Naive thymus-derived CD4-positive, alpha-beta T cell (primary cell): ENCODE data around the gene PXDC1. TPM values are rescaled to one million over a fixed set of nuclear protein-coding genes. Genes with fewer than 3 reads are reported as not detected.

ENCODE experiments used
- ATAC-seq: fragments of 150-1000 bp; cut with Tn5 transposase; 2 replicates; pipeline ENCODE4 v1.10.0; 2021; ENCODE audit warnings: mild to moderate bottlenecking, moderate library complexity
- CTCF ChIA-PET: fragments of 350-600 bp; sonication (Branson Sonifier 250); formaldehyde crosslinking; loops from one replicate; lab custom pipeline; 2021; ENCODE audit warnings: antibody characterized with exemption; lab: Charles Lee
- POLR2A ChIA-PET: fragments of 350-600 bp; sonication (Branson Sonifier 250); formaldehyde crosslinking; loops from one replicate; lab custom pipeline; 2021; ENCODE audit warnings: antibody characterized with exemption, inconsistent platforms; lab: Charles Lee
- DNase-seq, 9 donors: peaks; one replicate each; pipeline versions ENCODE4 v3.0.0 to v3.0.0-alpha.2; 2020 to 2022; ENCODE audit warnings: mixed read lengths in 1 of 9
- H3K27ac ChIP-seq: one replicate; pipeline ENCODE4 v1.7.0; 2013; ENCODE audit warnings: mild to moderate bottlenecking, low read depth, low read length, moderate library complexity
- H3K27me3 ChIP-seq, 2 donors: one replicate each; pipeline ENCODE4 v1.7.0; 2013; ENCODE audit warnings: low read length in 2 of 2, mild to moderate bottlenecking in 2 of 2, moderate library complexity in 2 of 2; ENCODE audit not compliant: control insufficient read depth in 2 of 2, insufficient read depth in 2 of 2
- H3K36me3 ChIP-seq, 3 experiments: 1 replicate in 2 of 3; 2 replicates in 1 of 3; pipeline ENCODE4 v1.7.0; 2013; ENCODE audit warnings: low read length in 3 of 3, mild to moderate bottlenecking in 3 of 3, moderate library complexity in 1 of 3; ENCODE audit not compliant: insufficient read depth in 3 of 3, control insufficient read depth in 2 of 3
- H3K4me1 ChIP-seq, 2 donors: one replicate each; pipeline ENCODE4 v1.7.0; 2013; ENCODE audit warnings: low read length in 2 of 2, mild to moderate bottlenecking in 2 of 2, moderate library complexity in 1 of 2; ENCODE audit not compliant: control insufficient read depth in 2 of 2, insufficient read depth in 2 of 2
- H3K4me3 ChIP-seq: 2 replicates; pipeline ENCODE4 v1.7.0; 2013; ENCODE audit warnings: mild to moderate bottlenecking, low read length
- H3K9me3 ChIP-seq, 3 experiments: 1 replicate in 2 of 3; 2 replicates in 1 of 3; pipeline ENCODE4 v1.7.0; 2013; ENCODE audit warnings: low read length in 3 of 3; ENCODE audit not compliant: control insufficient read depth in 2 of 3
- H3K27ac Mint-ChIP-seq, 9 donors: one replicate each; pipeline ENCODE4 v1.8.0; 2020 to 2022; ENCODE audit warnings: mixed read lengths in 9 of 9, mild to moderate bottlenecking in 8 of 9, moderate library complexity in 5 of 9, inconsistent platforms in 2 of 9
- H3K27me3 Mint-ChIP-seq, 5 donors: one replicate each; pipeline ENCODE4 v1.8.0; 2021 to 2022; ENCODE audit warnings: mixed read lengths in 5 of 5, mild to moderate bottlenecking in 1 of 5
- H3K36me3 Mint-ChIP-seq, 5 donors: one replicate each; pipeline ENCODE4 v1.8.0; 2020 to 2022; ENCODE audit warnings: mixed read lengths in 5 of 5, mild to moderate bottlenecking in 3 of 5, inconsistent platforms in 1 of 5
- H3K4me1 Mint-ChIP-seq, 7 donors: one replicate each; pipeline ENCODE4 v1.8.0; 2020 to 2022; ENCODE audit warnings: mixed read lengths in 7 of 7, mild to moderate bottlenecking in 3 of 7, inconsistent platforms in 1 of 7
- H3K4me3 Mint-ChIP-seq, 10 donors: one replicate each; pipeline ENCODE4 v1.8.0; 2020 to 2022; ENCODE audit warnings: mild to moderate bottlenecking in 10 of 10, mixed read lengths in 10 of 10, moderate library complexity in 6 of 10, inconsistent platforms in 2 of 10
- H3K9me3 Mint-ChIP-seq, 11 donors: one replicate each; pipeline ENCODE4 v1.8.0; 2020 to 2022; ENCODE audit warnings: mixed read lengths in 11 of 11, mild to moderate bottlenecking in 4 of 11, inconsistent platforms in 1 of 11, moderate library complexity in 1 of 11
- intact Hi-C, 2 donors: fragments of 100-400 bp; cut with micrococcal nuclease; formaldehyde crosslinking; loops; one replicate each; pipeline ENCODE4 v1.15.1; 2023
- polyA plus RNA-seq, 2 donors: library from polyadenylated mRNA; unstranded; fragments of 300-500 nt; fragmentation: Illumina TruSeq; gene quantifications; one replicate each; pipeline ENCODE4 v1.2.3, GENCODE V29; 2021
- total RNA-seq, 6 experiments: library from RNA in 5 of 6; stranded (reverse) in 5 of 6; gene quantifications; 1 replicate in 5 of 6; 2 replicates in 1 of 6; pipeline ENCODE4 v1.2.3 and lab custom pipeline; 2021 to 2026

Gene PXDC1
- total and polyA plus RNA-seq, 7 experiments from 2014 or later = 0.29 to 0.68 (median 0.39) TPM; not detected in 2

- Mint-ChIP-seq H3K27ac (no peak overlapping the region), H3K4me1 (peaks cover 0 to 14% (median 10%) of the 10 kb centered on the region in 7 donors), H3K27me3 (peaks cover 21 to 39% (median 24%) of the 10 kb centered on the region in 5 donors), H3K4me3 (no peak overlapping the region), H3K9me3 (no peaks in the 10 kb centered on the region), H3K36me3 (no peaks in the 10 kb centered on the region)
- no peaks in the 10 kb centered on the region for H3K9me3 ChIP-seq
- intact Hi-C loops = no loop called here
- ChIA-PET CTCF (interaction anchor here (0.8 to 3.3 kb wide), 3 partner anchors 17 to 227 kb away, joined by 3 to 15 read pairs (median 4); no protein-coding TSS in a partner anchor), POLR2A (no interaction called here)
- H3K36me3 ChIP-seq = no peaks in the 10 kb centered on the region
- H3K27ac ChIP-seq = no peak overlapping the region
- no peaks in the 10 kb centered on the region for H3K27me3 ChIP-seq
- H3K4me1 ChIP-seq = peaks cover 0 to 5% of the 10 kb centered on the region in 2 donors
- no peak for DNase-seq
- no peak for ATAC-seq
- H3K4me3 ChIP-seq = no peak overlapping the region
These were observed 4.3 kb downstream of the PXDC1 start for GRCh38 chr6:3747100-3747737.

GRCh38 chr6:3746696-3747095 lies 4.8 kb downstream of the PXDC1 start:
- peaks cover 0 to 5% of the 10 kb centered on the region in 2 donors for H3K4me1 ChIP-seq
- no peak overlapping the region for H3K4me3 ChIP-seq
- H3K27me3 ChIP-seq = no peaks in the 10 kb centered on the region
- POLR2A ChIA-PET = no interaction called here
- intact Hi-C loops = no loop called here
- H3K36me3 ChIP-seq = no peaks in the 10 kb centered on the region
- no peaks in the 10 kb centered on the region for H3K9me3 ChIP-seq
- H3K4me1 Mint-ChIP-seq = peaks cover 0 to 17% (median 12%) of the 10 kb centered on the region in 7 donors
- H3K36me3 Mint-ChIP-seq = no peaks in the 10 kb centered on the region
- no peak overlapping the region for H3K27ac ChIP-seq
- ATAC-seq = no peak
- H3K27me3 Mint-ChIP-seq = peaks cover 22 to 43% (median 30%) of the 10 kb centered on the region in 5 donors
- no peaks in the 10 kb centered on the region for H3K9me3 Mint-ChIP-seq
- DNase-seq = no peak
- CTCF ChIA-PET = interaction anchor here (0.8 kb wide), 1 partner anchor 17 kb away, joined by 4 read pairs; no protein-coding TSS in a partner anchor
- no peak overlapping the region for H3K27ac Mint-ChIP-seq
- H3K4me3 Mint-ChIP-seq = no peak overlapping the region

- no peaks in the 10 kb centered on the region for H3K9me3 ChIP-seq
- H3K4me1 Mint-ChIP-seq = peaks cover 0 to 17% (median 12%) of the 10 kb centered on the region in 7 donors
These were observed 5.3 kb downstream of the PXDC1 start for GRCh38 chr6:3746119-3746691.

GRCh38 chr6:3745566-3746118 lies 5.9 kb downstream of the PXDC1 start:
- Histone ChIP-seq H3K27ac (no peak overlapping the region), H3K4me3 (no peak overlapping the region), H3K27me3 (no peaks in the 10 kb centered on the region), H3K9me3 (no peaks in the 10 kb centered on the region), H3K4me1 (peaks cover 0 to 5% of the 10 kb centered on the region in 2 donors), H3K36me3 (no peaks in the 10 kb centered on the region)
- Mint-ChIP-seq H3K4me1 (peaks cover 0 to 17% (median 12%) of the 10 kb centered on the region in 7 donors), H3K9me3 (no peaks in the 10 kb centered on the region), H3K27me3 (peaks cover 22 to 52% (median 32%) of the 10 kb centered on the region in 5 donors), H3K36me3 (no peaks in the 10 kb centered on the region), H3K27ac (no peak overlapping the region), H3K4me3 (peak overlapping the region in 1 of 10 donors; percentile 10)
- DNase-seq (no peak), ATAC-seq (no peak)
- intact Hi-C loops = no loop called here
- ChIA-PET POLR2A (no interaction called here), CTCF (interaction anchor here (0.6 to 2.0 kb wide), 4 partner anchors 10 to 590 kb away, joined by 3 to 9 read pairs (median 4); no protein-coding TSS in a partner anchor)

More at GRCh38 chr6:3746119-3746691, 5.3 kb downstream of the PXDC1 start:
- intact Hi-C loops = no loop called here
- no peaks in the 10 kb centered on the region for H3K36me3 Mint-ChIP-seq
- ATAC-seq (peak; percentile 4), DNase-seq (no peak)
- Histone ChIP-seq H3K27me3 (no peaks in the 10 kb centered on the region), H3K4me3 (no peak overlapping the region), H3K36me3 (no peaks in the 10 kb centered on the region), H3K4me1 (peaks cover 0 to 5% of the 10 kb centered on the region in 2 donors), H3K27ac (no peak overlapping the region)
- ChIA-PET POLR2A (no interaction called here), CTCF (interaction anchor here (0.6 to 2.0 kb wide), 4 partner anchors 10 to 590 kb away, joined by 3 to 9 read pairs (median 4); no protein-coding TSS in a partner anchor)
- H3K27me3 Mint-ChIP-seq = peaks cover 22 to 47% (median 32%) of the 10 kb centered on the region in 5 donors
- H3K27ac Mint-ChIP-seq = peak overlapping the region in 2 of 9 donors; percentile 52 to 76
- H3K4me3 Mint-ChIP-seq = peak overlapping the region in 1 of 10 donors; percentile 10
- no peaks in the 10 kb centered on the region for H3K9me3 Mint-ChIP-seq

- ATAC-seq (no peak), DNase-seq (no peak)
- intact Hi-C loops = loop anchor here in 1 of 2 donors (5.0 kb wide), 1 partner anchor 392 kb away; the partner anchor contains the start of gene ECI2
- Histone ChIP-seq H3K4me1 (peaks cover 0 to 5% of the 10 kb centered on the region in 2 donors), H3K36me3 (no peaks in the 10 kb centered on the region), H3K27ac (no peak overlapping the region), H3K4me3 (no peak overlapping the region), H3K27me3 (no peaks in the 10 kb centered on the region), H3K9me3 (no peaks in the 10 kb centered on the region)
- H3K4me1 Mint-ChIP-seq = peaks cover 0 to 17% (median 12%) of the 10 kb centered on the region in 7 donors
- no peaks in the 10 kb centered on the region for H3K9me3 Mint-ChIP-seq
- no peaks in the 10 kb centered on the region for H3K36me3 Mint-ChIP-seq
- H3K27ac Mint-ChIP-seq = no peak overlapping the region
- ChIA-PET CTCF (interaction anchor here (1.0 to 2.0 kb wide), 2 partner anchors 11 to 188 kb away, joined by 3 to 9 read pairs; no protein-coding TSS in a partner anchor), POLR2A (no interaction called here)
- peaks cover 22 to 49% (median 28%) of the 10 kb centered on the region in 5 donors for H3K27me3 Mint-ChIP-seq
- no peak overlapping the region for H3K4me3 Mint-ChIP-seq
These were observed 6.5 kb downstream of the PXDC1 start for GRCh38 chr6:3744901-3745470.

- ChIA-PET CTCF (interaction anchor here (0.6 to 3.3 kb wide), 7 partner anchors 189 to 513 kb away, joined by 3 to 16 read pairs (median 6); a partner anchor contains a TSS), POLR2A (no interaction called here)
- peaks cover 0 to 17% (median 12%) of the 10 kb centered on the region in 7 donors for H3K4me1 Mint-ChIP-seq
- no peaks in the 10 kb centered on the region for H3K9me3 Mint-ChIP-seq
- Histone ChIP-seq H3K9me3 (no peaks in the 10 kb centered on the region), H3K4me3 (no peak overlapping the region), H3K27me3 (no peaks in the 10 kb centered on the region), H3K27ac (no peak overlapping the region), H3K36me3 (no peaks in the 10 kb centered on the region), H3K4me1 (peaks cover 0 to 5% of the 10 kb centered on the region in 2 donors)
- ATAC-seq (no peak), DNase-seq (no peak)
- no peaks in the 10 kb centered on the region for H3K36me3 Mint-ChIP-seq
- H3K4me3 Mint-ChIP-seq = peak overlapping the region in 1 of 10 donors; percentile 3
- intact Hi-C loops = loop anchor here in 1 of 2 donors (5.0 kb wide), 1 partner anchor 393 kb away; the partner anchor contains the start of gene ECI2
- no peak overlapping the region for H3K27ac Mint-ChIP-seq
- H3K27me3 Mint-ChIP-seq = peaks cover 22 to 45% (median 24%) of the 10 kb centered on the region in 5 donors
These were observed 7.2 kb downstream of the PXDC1 start for GRCh38 chr6:3744211-3744900.
